ENCODE measurements around the gene ALDH1B1.
A peak's percentile ranks its signal among the peaks of the same experiment; 100 is the strongest.

The ALDH1B1 gene

GRCh38 chr9:38392235-38393127 is at the start of gene ALDH1B1:
ALDH1B1 (plus strand) TSS chr9:38392702; CDS start chr9:38395749, 3,047 bp downstream.
- Mint-ChIP-seq H3K4me1 (peaks cover 21% of the 10 kb centered on the region), H3K9me3 (no peaks in the 10 kb centered on the region), H3K27ac (peak within 1 kb of the TSS; percentile 96), H3K36me3 (peaks cover 19% of the 10 kb centered on the region), H3K4me3 (peak within 1 kb of the TSS; percentile 95)
- ATAC-seq: peak; percentile 98
- DNase-seq (ENCODE audit: low spot score in 2 of 2): peak; percentile 65 to 84

GRCh38 chr9:38343037-38343436 is 49.5 kb upstream of the ALDH1B1 start:
- Mint-ChIP-seq H3K36me3 (no peaks in the 10 kb centered on the region), H3K9me3 (peaks cover 3% of the 10 kb centered on the region), H3K4me1 (peaks cover 12% of the 10 kb centered on the region), H3K4me3 (no peak overlapping the region), H3K27ac (no peak overlapping the region)
- ATAC-seq (no peak), DNase-seq (ENCODE audit: low spot score in 2 of 2) (no peak)

- H3K36me3 Mint-ChIP-seq: no peaks in the 10 kb centered on the region
- no peak overlapping the region for H3K27ac Mint-ChIP-seq
- peaks cover 12% of the 10 kb centered on the region for H3K4me1 Mint-ChIP-seq
- DNase-seq (ENCODE audit: low spot score in 2 of 2): no peak
- no peak for ATAC-seq
- no peak overlapping the region for H3K4me3 Mint-ChIP-seq
- peaks cover 3% of the 10 kb centered on the region for H3K9me3 Mint-ChIP-seq
These were observed 49.0 kb upstream of the ALDH1B1 start for GRCh38 chr9:38343552-38343951.

- peaks cover 3% of the 10 kb centered on the region for H3K9me3 Mint-ChIP-seq
- H3K27ac Mint-ChIP-seq: no peak overlapping the region
- no peaks in the 10 kb centered on the region for H3K36me3 Mint-ChIP-seq
- no peak for DNase-seq (ENCODE audit: low spot score in 2 of 2)
- H3K4me3 Mint-ChIP-seq: no peak overlapping the region
- no peaks in the 10 kb centered on the region for H3K4me1 Mint-ChIP-seq
- ATAC-seq: no peak
These were observed 47.8 kb upstream of the ALDH1B1 start for GRCh38 chr9:38344566-38345324.

GRCh38 chr9:38345851-38346755 is 46.4 kb upstream of the ALDH1B1 start:
- Mint-ChIP-seq H3K27ac (no peak overlapping the region), H3K4me1 (no peaks in the 10 kb centered on the region), H3K9me3 (peaks cover 3% of the 10 kb centered on the region), H3K36me3 (no peaks in the 10 kb centered on the region), H3K4me3 (no peak overlapping the region)
- DNase-seq (ENCODE audit: low spot score in 2 of 2) (no peak), ATAC-seq (no peak)

- ATAC-seq (no peak), DNase-seq (ENCODE audit: low spot score in 2 of 2) (no peak)
- peaks cover 3% of the 10 kb centered on the region for H3K9me3 Mint-ChIP-seq
- no peaks in the 10 kb centered on the region for H3K4me1 Mint-ChIP-seq
- H3K36me3 Mint-ChIP-seq: no peaks in the 10 kb centered on the region
- H3K27ac Mint-ChIP-seq: no peak overlapping the region
- no peak overlapping the region for H3K4me3 Mint-ChIP-seq
These were observed 45.7 kb upstream of the ALDH1B1 start for GRCh38 chr9:38346811-38347210.

GRCh38 chr9:38347271-38347671 is 45.2 kb upstream of the ALDH1B1 start:
- Mint-ChIP-seq H3K4me1 (no peaks in the 10 kb centered on the region), H3K27ac (no peak overlapping the region), H3K36me3 (no peaks in the 10 kb centered on the region), H3K4me3 (no peak overlapping the region), H3K9me3 (peaks cover 3% of the 10 kb centered on the region)
- ATAC-seq (no peak), DNase-seq (ENCODE audit: low spot score in 2 of 2) (no peak)

- Mint-ChIP-seq H3K4me3 (no peak overlapping the region), H3K27ac (no peak overlapping the region), H3K9me3 (no peaks in the 10 kb centered on the region), H3K36me3 (no peaks in the 10 kb centered on the region), H3K4me1 (no peaks in the 10 kb centered on the region)
- DNase-seq (ENCODE audit: low spot score in 2 of 2): no peak
- no peak for ATAC-seq
These were observed 44.6 kb upstream of the ALDH1B1 start for GRCh38 chr9:38347946-38348345.

GRCh38 chr9:38350529-38350928 is 42.0 kb upstream of the ALDH1B1 start:
- Mint-ChIP-seq H3K27ac (no peak overlapping the region), H3K36me3 (no peaks in the 10 kb centered on the region), H3K4me1 (no peaks in the 10 kb centered on the region), H3K9me3 (no peaks in the 10 kb centered on the region), H3K4me3 (no peak overlapping the region)
- no peak for ATAC-seq
- DNase-seq (ENCODE audit: low spot score in 2 of 2): no peak

GRCh38 chr9:38352530-38353328 is 39.8 kb upstream of the ALDH1B1 start:
- Mint-ChIP-seq H3K4me1 (no peaks in the 10 kb centered on the region), H3K27ac (no peak overlapping the region)
- no peak for DNase-seq (ENCODE audit: low spot score in 2 of 2)

GRCh38 chr9:38355115-38355514 is 37.4 kb upstream of the ALDH1B1 start:
- Mint-ChIP-seq H3K27ac (no peak overlapping the region), H3K4me3 (no peak overlapping the region), H3K9me3 (no peaks in the 10 kb centered on the region), H3K4me1 (no peaks in the 10 kb centered on the region), H3K36me3 (no peaks in the 10 kb centered on the region)
- DNase-seq (ENCODE audit: low spot score in 2 of 2) (no peak), ATAC-seq (no peak)

More at GRCh38 chr9:38352530-38353328, 39.8 kb upstream of the ALDH1B1 start:
- Mint-ChIP-seq H3K9me3 (no peaks in the 10 kb centered on the region), H3K4me3 (no peak overlapping the region), H3K36me3 (no peaks in the 10 kb centered on the region)
- no peak for ATAC-seq

GRCh38 chr9:38355517-38356120 is 36.9 kb upstream of the ALDH1B1 start:
- Mint-ChIP-seq H3K4me3 (no peak overlapping the region), H3K9me3 (no peaks in the 10 kb centered on the region), H3K27ac (no peak overlapping the region), H3K36me3 (no peaks in the 10 kb centered on the region), H3K4me1 (no peaks in the 10 kb centered on the region)
- DNase-seq (ENCODE audit: low spot score in 2 of 2) (no peak), ATAC-seq (no peak)

- DNase-seq (ENCODE audit: low spot score in 2 of 2): no peak
- no peaks in the 10 kb centered on the region for H3K9me3 Mint-ChIP-seq
- no peaks in the 10 kb centered on the region for H3K4me1 Mint-ChIP-seq
- no peaks in the 10 kb centered on the region for H3K36me3 Mint-ChIP-seq
- H3K27ac Mint-ChIP-seq: no peak overlapping the region
- ATAC-seq: no peak
- no peak overlapping the region for H3K4me3 Mint-ChIP-seq
These were observed 35.7 kb upstream of the ALDH1B1 start for GRCh38 chr9:38356851-38357250.
